PC-3 (cell line): Measurements from ENCODE around the gene CLIC1. TPM values are rescaled to one million over a fixed set of nuclear protein-coding genes. Genes with fewer than 3 reads are reported as not detected.

Experiments
- ATAC-seq: fragments of 200-7000 bp; cut with Tn5 transposase; 2 replicates; pipeline ENCODE4 v1.9.1; 2020; ENCODE audit warnings: mild to moderate bottlenecking, moderate library complexity
- BruUV-seq: library from RNA; stranded (reverse); fragments of 400-500 nt; replicated peaks from 2 replicates; lab custom pipeline; 2021; lab: Mats Ljungman, UMichigan
- CTCF ChIA-PET: fragments of 300-600 bp; sonication (Branson Sonifier 250); formaldehyde crosslinking; loops from one replicate; lab custom pipeline; 2022; ENCODE audit warnings: antibody characterized with exemption; lab: Charles Lee
- POLR2A ChIA-PET: fragments of 300-600 bp; sonication (Branson Sonifier 250); formaldehyde crosslinking; loops from one replicate; lab custom pipeline; 2022; ENCODE audit warnings: antibody characterized with exemption; ENCODE audit not compliant: unreplicated experiment; lab: Charles Lee
- DNase-seq: peaks from one replicate; pipeline ENCODE4 v3.0.0-alpha.2; 2015
- H2AFZ ChIP-seq: fragments of 300-600 bp; sonication (generic); 2 replicates; pipeline ENCODE4 v1.6.0; 2016; ENCODE audit warnings: antibody characterized with exemption, low read length
- H3F3A ChIP-seq: fragments of 300-600 bp; sonication (generic); one replicate; pipeline ENCODE4 v1.6.0; 2017; ENCODE audit warnings: antibody characterized with exemption, low read length, control low read depth, mild to moderate bottlenecking; ENCODE audit not compliant: unreplicated experiment
- H3K27ac ChIP-seq: fragments of 300-600 bp; sonication (generic); 2 replicates; pipeline ENCODE4 v1.5.1; 2016; ENCODE audit warnings: mild to moderate bottlenecking, low read length
- H3K27me3 ChIP-seq: fragments of 300-600 bp; sonication (generic); 2 replicates; pipeline ENCODE4 v1.6.1; 2016; ENCODE audit warnings: low read length, mixed read lengths
- H3K36me3 ChIP-seq: fragments of 300-600 bp; sonication (generic); 2 replicates; pipeline ENCODE4 v1.6.1; 2016; ENCODE audit warnings: low read depth, mixed run types, low read length, mixed read lengths
- H3K4me1 ChIP-seq: fragments of 300-600 bp; sonication (generic); 2 replicates; pipeline ENCODE4 v1.5.1; 2016; ENCODE audit warnings: low read length; ENCODE audit not compliant: insufficient read depth
- H3K4me2 ChIP-seq: fragments of 300-600 bp; sonication (generic); 2 replicates; pipeline ENCODE4 v1.6.0; 2016; ENCODE audit warnings: low read length
- H3K4me3 ChIP-seq: fragments of 300-600 bp; sonication (generic); 2 replicates; pipeline ENCODE4 v1.5.1; 2016; ENCODE audit warnings: mild to moderate bottlenecking, low read length, mixed read lengths
- H3K79me2 ChIP-seq: fragments of 300-600 bp; sonication (generic); 2 replicates; pipeline ENCODE4 v1.6.1; 2017; ENCODE audit warnings: low read length, mixed read lengths
- H3K9ac ChIP-seq: fragments of 300-600 bp; sonication (generic); 2 replicates; pipeline ENCODE4 v1.6.0; 2016; ENCODE audit warnings: mild to moderate bottlenecking, low read length
- H3K9me2 ChIP-seq: fragments of 300-600 bp; sonication (generic); replicated peaks from 2 replicates; pipeline ENCODE4 v1.6.1; 2016; ENCODE audit warnings: mixed run types, low read length, mixed read lengths
- H3K9me3 ChIP-seq: fragments of 300-600 bp; sonication (generic); 2 replicates; pipeline ENCODE4 v1.6.1; 2016; ENCODE audit warnings: low read length, mixed read lengths
- H4K20me1 ChIP-seq: fragments of 300-600 bp; sonication (generic); 2 replicates; pipeline ENCODE4 v1.6.1; 2016; ENCODE audit warnings: low read length, mixed read lengths
- CTCF ChIP-seq: fragments of 300-600 bp; sonication (generic); conservative IDR thresholded peaks from 2 replicates; pipeline ENCODE4 v1.5.1; 2017; ENCODE audit warnings: antibody characterized with exemption, low read depth, mild to moderate bottlenecking, low read length
- EZH2 ChIP-seq: fragments of 300-600 bp; sonication (generic); IDR thresholded peaks from one replicate; pipeline ENCODE4 v1.6.1; 2017; ENCODE audit warnings: antibody characterized with exemption, mild to moderate bottlenecking, low read length; ENCODE audit not compliant: unreplicated experiment
- EZH2phosphoT487 ChIP-seq: fragments of 300-600 bp; sonication (generic); IDR thresholded peaks from 2 replicates; pipeline ENCODE4 v1.6.1; 2018; ENCODE audit warnings: mild to moderate bottlenecking, antibody characterized with exemption, low read length, borderline replicate concordance
- intact Hi-C: fragments of 100-400 bp; cut with micrococcal nuclease; formaldehyde crosslinking; loops from 2 replicates; pipeline ENCODE4 v1.9.0; 2023
- total RNA-seq: library from RNA; depleted of rRNA; stranded (reverse); fragments of >200 nt; gene quantifications from 2 replicates; pipeline ENCODE4 v1.2.3, GENCODE V29; 2014

Gene CLIC1
- total RNA-seq, 1 experiment from 2014 or later = 708 TPM

- H3K36me3 ChIP-seq = peaks cover 8% of the 10 kb centered on the region; the same call in 1 of the 2 replicates
- no peaks in the 10 kb centered on the region for H3K79me2 ChIP-seq
- no peaks in the 10 kb centered on the region for H3K27me3 ChIP-seq
- H3K4me3 ChIP-seq = no peak overlapping the region
- no peak for TF ChIP-seq EZH2
- no peak for TF ChIP-seq CTCF
- TF ChIP-seq EZH2phosphoT487 = no peak
- no TSS peak for BruUV-seq
- H3K27ac ChIP-seq = no peak overlapping the region
- no peak for ATAC-seq
- POLR2A ChIA-PET = no interaction called here
- DNase-seq = no peak
- H3K9me3 ChIP-seq = no peaks in the 10 kb centered on the region
- no peaks in the 10 kb centered on the region for H3F3A ChIP-seq
- 0 out of 2 replicates have a peak, but pooled peaks cover 3% of the 10 kb centered on the region for H3K4me1 ChIP-seq
- intact Hi-C loops = no loop called here
- no peak overlapping the region for H3K9ac ChIP-seq
- H2AFZ ChIP-seq = no peak overlapping the region
- CTCF ChIA-PET = no interaction called here
- no peaks in the 10 kb centered on the region for H4K20me1 ChIP-seq
- no peaks in the 10 kb centered on the region for H3K9me2 ChIP-seq
- no peak overlapping the region for H3K4me2 ChIP-seq
Observed at GRCh38 chr6:31692353-31692752, 44.0 kb downstream of the CLIC1 start.

- CTCF ChIA-PET = no interaction called here
- H3K27ac ChIP-seq = no peak overlapping the region
- 0 out of 2 replicates have a peak, but pooled peaks cover 3% of the 10 kb centered on the region for H3K4me1 ChIP-seq
- TF ChIP-seq EZH2 (no peak), EZH2phosphoT487 (no peak), CTCF (no peak)
- no peak overlapping the region for H3K9ac ChIP-seq
- BruUV-seq = no TSS peak
- no peak overlapping the region for H3K4me3 ChIP-seq
- no peak overlapping the region for H2AFZ ChIP-seq
- ATAC-seq (no peak), DNase-seq (no peak)
- H3F3A ChIP-seq = no peaks in the 10 kb centered on the region
- H3K27me3 ChIP-seq = no peaks in the 10 kb centered on the region
- no peak overlapping the region for H3K4me2 ChIP-seq
- POLR2A ChIA-PET = no interaction called here
- no peaks in the 10 kb centered on the region for H3K9me2 ChIP-seq
- intact Hi-C loops = no loop called here
- peaks cover 9% of the 10 kb centered on the region; the same call in 1 of the 2 replicates for H3K36me3 ChIP-seq
- H3K79me2 ChIP-seq = no peaks in the 10 kb centered on the region
- H3K9me3 ChIP-seq = no peaks in the 10 kb centered on the region
- no peaks in the 10 kb centered on the region for H4K20me1 ChIP-seq
Observed at GRCh38 chr6:31691564-31692108, 44.7 kb downstream of the CLIC1 start.

- 0 out of 2 replicates have a peak, but pooled peaks cover 3% of the 10 kb centered on the region for H3K4me1 ChIP-seq
- no peak overlapping the region for H3K4me3 ChIP-seq
- intact Hi-C loops = no loop called here
- no peaks in the 10 kb centered on the region for H4K20me1 ChIP-seq
- H3K9me2 ChIP-seq = no peaks in the 10 kb centered on the region
- H3K4me2 ChIP-seq = no peak overlapping the region
- no peaks in the 10 kb centered on the region for H3K9me3 ChIP-seq
- TF ChIP-seq EZH2 (no peak), CTCF (no peak), EZH2phosphoT487 (no peak)
- H2AFZ ChIP-seq = no peak overlapping the region
- no peak for DNase-seq
- POLR2A ChIA-PET = no interaction called here
- H3K9ac ChIP-seq = no peak overlapping the region
- peaks cover 8% of the 10 kb centered on the region; the same call in 1 of the 2 replicates for H3K36me3 ChIP-seq
- H3K27ac ChIP-seq = no peak overlapping the region
- ATAC-seq = no peak
- CTCF ChIA-PET = no interaction called here
- no peaks in the 10 kb centered on the region for H3K27me3 ChIP-seq
- no peaks in the 10 kb centered on the region for H3K79me2 ChIP-seq
- no peaks in the 10 kb centered on the region for H3F3A ChIP-seq
- no TSS peak for BruUV-seq
Observed at GRCh38 chr6:31691078-31691463, 45.3 kb downstream of the CLIC1 start.
